Heart left ventricle (tissue), 13 donors: ENCODE data around the gene SET.

Source experiments
- POLR2A ChIP-seq, 2 donors: fragments of 450-650 bp; IDR thresholded peaks; one replicate each; pipeline ENCODE4 v1.6.1; 2017; ENCODE audit warnings: antibody characterized with exemption in 2 of 2, mild to moderate bottlenecking in 2 of 2, moderate library complexity in 2 of 2
- TF ChIP-seq, protein P1 (sequence below), 12 donors: fragments of 200-600 bp; sonication (generic) in 4 of 12; IDR thresholded peaks; one replicate each; pipeline versions ENCODE4 v1.5.0 to v1.8.0; 2018 to 2022; ENCODE audit warnings: antibody characterized with exemption in 12 of 12, mild to moderate bottlenecking in 5 of 12
- donor health status: ischemic (EF 13 %, LVEDD 7.1; RV severe dilation, severe dysfunction).
- donor health status: DM: no; HTN: yes; CAD: no.
- donor health status: DM: no; HTN: no; CAD: no.
- donor health status: ischemic (EF 25% LVEDD 6.9; RV normal size, moderate dysfunction).
- donor health status: ischemic (EF 25% LVEDD 5.7; RV mildly dilated, moderate dysfunction).
- donor health status: ischemic (EF 35%, LVEDD 5.7; RV mildly dilated, moderate dysfunction).
- donor health status: nonischemic (EF 11% LVEDD 7.7; RV severe dilation, severe dysfunction).
- donor health status: DM: yes; HTN: yes; CAD: no.
- donor health status: PGD.
- donor health status: ischemic (EF 29% LVEDD 5.4; RV normal size, mild dysfunction).
- donor health status: nonischemic (EF 23%, LVEDD 6.1; RV moderate dilation, normal function).

DNA sequence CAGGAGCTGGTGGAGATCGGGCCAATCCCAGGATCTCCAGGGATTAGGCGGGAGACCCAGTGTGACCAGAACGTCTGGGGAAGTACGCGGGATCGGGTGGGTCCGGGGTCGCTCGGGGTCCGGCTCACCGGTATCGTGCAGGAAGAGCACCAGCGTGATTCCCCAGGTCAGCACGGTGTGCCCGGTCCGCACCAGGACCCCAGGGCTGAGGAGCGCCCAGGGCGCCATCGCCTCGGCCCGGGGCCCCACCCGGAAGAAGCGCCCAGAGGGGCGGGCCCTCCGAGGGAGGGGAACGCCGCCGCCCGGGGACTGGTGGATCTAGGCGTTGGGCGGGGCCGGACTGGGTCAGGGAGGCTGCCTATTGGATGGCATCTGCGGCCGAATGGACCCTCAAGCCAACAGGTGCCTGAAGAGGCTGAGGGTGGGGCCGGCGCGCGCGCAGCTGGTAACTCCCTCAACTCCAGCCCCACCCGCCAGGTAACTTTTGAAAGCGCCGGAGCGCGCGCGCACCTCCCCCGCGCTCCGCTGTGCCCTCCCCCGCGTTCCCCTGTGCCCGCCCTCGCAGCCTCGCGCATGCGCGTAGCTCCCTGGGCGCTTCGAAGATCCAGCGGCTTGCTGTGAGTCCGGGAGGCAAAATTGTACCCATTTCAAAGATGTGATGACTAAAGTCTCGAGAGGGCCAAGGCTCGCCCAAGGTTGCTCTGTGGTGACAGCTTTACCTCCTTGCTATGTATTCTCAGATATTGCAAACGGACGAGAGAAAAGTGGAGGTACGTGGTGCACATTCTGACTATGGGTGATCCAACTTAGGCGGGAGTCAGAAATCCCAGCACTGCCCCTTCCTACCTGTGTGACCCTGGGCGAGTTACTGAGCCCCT, 35.1 kb downstream of the SET start, which contains the start of gene ZDHHC12:
- TF ChIP-seq POLR2A (IDR thresholded peaks at IDR 0.05) = peak in 1 of 2 donors; percentile 81
- TF ChIP-seq, protein P1, sequence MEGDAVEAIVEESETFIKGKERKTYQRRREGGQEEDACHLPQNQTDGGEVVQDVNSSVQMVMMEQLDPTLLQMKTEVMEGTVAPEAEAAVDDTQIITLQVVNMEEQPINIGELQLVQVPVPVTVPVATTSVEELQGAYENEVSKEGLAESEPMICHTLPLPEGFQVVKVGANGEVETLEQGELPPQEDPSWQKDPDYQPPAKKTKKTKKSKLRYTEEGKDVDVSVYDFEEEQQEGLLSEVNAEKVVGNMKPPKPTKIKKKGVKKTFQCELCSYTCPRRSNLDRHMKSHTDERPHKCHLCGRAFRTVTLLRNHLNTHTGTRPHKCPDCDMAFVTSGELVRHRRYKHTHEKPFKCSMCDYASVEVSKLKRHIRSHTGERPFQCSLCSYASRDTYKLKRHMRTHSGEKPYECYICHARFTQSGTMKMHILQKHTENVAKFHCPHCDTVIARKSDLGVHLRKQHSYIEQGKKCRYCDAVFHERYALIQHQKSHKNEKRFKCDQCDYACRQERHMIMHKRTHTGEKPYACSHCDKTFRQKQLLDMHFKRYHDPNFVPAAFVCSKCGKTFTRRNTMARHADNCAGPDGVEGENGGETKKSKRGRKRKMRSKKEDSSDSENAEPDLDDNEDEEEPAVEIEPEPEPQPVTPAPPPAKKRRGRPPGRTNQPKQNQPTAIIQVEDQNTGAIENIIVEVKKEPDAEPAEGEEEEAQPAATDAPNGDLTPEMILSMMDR (IDR thresholded peaks at IDR 0.05) = no peak
